Glutamatergic neuron (in vitro differentiated cells): ENCODE measurements around the gene ICA1. TPM values are rescaled to one million over a fixed set of nuclear protein-coding genes. Genes with fewer than 3 reads are reported as not detected.

ENCODE experiments used
- DNase-seq: peaks from one replicate; pipeline ENCODE4 v3.0.0; 2022
- H3K27ac Mint-ChIP-seq: one replicate; pipeline ENCODE4 v1.8.0; 2020; ENCODE audit warnings: mild to moderate bottlenecking, mixed read lengths, inconsistent platforms; ENCODE audit not compliant: unreplicated experiment
- H3K27me3 Mint-ChIP-seq: one replicate; pipeline ENCODE4 v1.8.0; 2020; ENCODE audit warnings: mild to moderate bottlenecking, moderate library complexity, mixed read lengths, inconsistent platforms; ENCODE audit not compliant: unreplicated experiment
- H3K36me3 Mint-ChIP-seq: one replicate; pipeline ENCODE4 v1.8.0; 2020; ENCODE audit warnings: mild to moderate bottlenecking, mixed read lengths, inconsistent platforms; ENCODE audit not compliant: unreplicated experiment
- H3K4me1 Mint-ChIP-seq: one replicate; pipeline ENCODE4 v1.8.0; 2020; ENCODE audit warnings: mild to moderate bottlenecking, low read depth, mixed read lengths, inconsistent platforms; ENCODE audit not compliant: unreplicated experiment
- H3K4me3 Mint-ChIP-seq: one replicate; pipeline ENCODE4 v1.8.0; 2020; ENCODE audit warnings: mild to moderate bottlenecking, mixed read lengths, inconsistent platforms; ENCODE audit not compliant: unreplicated experiment
- H3K9me3 Mint-ChIP-seq: one replicate; pipeline ENCODE4 v1.8.0; 2020; ENCODE audit warnings: mild to moderate bottlenecking, moderate library complexity, mixed read lengths, inconsistent platforms; ENCODE audit not compliant: unreplicated experiment
- CTCF ChIP-seq: fragments of 200-600 bp; sonication (generic); IDR thresholded peaks from one replicate; pipeline ENCODE4 v1.5.0; 2021; ENCODE audit not compliant: partially characterized antibody, unreplicated experiment
- total RNA-seq: library from RNA; stranded (reverse); fragmentation: NEBNext Ultra II Directional; extraction: Animal tissue kit (Norgen Biotek cat#: 25700); gene quantifications from one replicate; pipeline ENCODE4 v1.2.1, GENCODE V29; 2021; ENCODE audit not compliant: unreplicated experiment

ICA1 gene
- total RNA-seq, 1 donor from 2014 or later = 9.8 TPM

- TF ChIP-seq CTCF = no peak
- no peak overlapping the region for H3K4me3 Mint-ChIP-seq
- peaks cover 1% of the 10 kb centered on the region for H3K27me3 Mint-ChIP-seq
- no peak for DNase-seq
- peaks cover 3% of the 10 kb centered on the region for H3K9me3 Mint-ChIP-seq
- peaks cover 2% of the 10 kb centered on the region for H3K36me3 Mint-ChIP-seq
- H3K27ac Mint-ChIP-seq = no peak overlapping the region
- H3K4me1 Mint-ChIP-seq = peaks cover 18% of the 10 kb centered on the region
Observed at GRCh38 chr7:8147760-8148463, 114.1 kb downstream of the ICA1 start.

GRCh38 chr7:8146788-8147413, 115.1 kb downstream of the ICA1 start:
- DNase-seq = no peak
- TF ChIP-seq CTCF = no peak
- Mint-ChIP-seq H3K27ac (peak overlapping the region; percentile 13), H3K36me3 (no peaks in the 10 kb centered on the region), H3K9me3 (peaks cover 2% of the 10 kb centered on the region), H3K27me3 (no peaks in the 10 kb centered on the region), H3K4me3 (no peak overlapping the region), H3K4me1 (peaks cover 18% of the 10 kb centered on the region)

- H3K27ac Mint-ChIP-seq = no peak overlapping the region
- no peaks in the 10 kb centered on the region for H3K36me3 Mint-ChIP-seq
- no peaks in the 10 kb centered on the region for H3K27me3 Mint-ChIP-seq
Observed at GRCh38 chr7:8146106-8146787, 115.7 kb downstream of the ICA1 start.

GRCh38 chr7:8144856-8145255, 117.1 kb downstream of the ICA1 start:
- Mint-ChIP-seq H3K4me3 (peak overlapping the region; percentile 17), H3K4me1 (peaks cover 18% of the 10 kb centered on the region), H3K9me3 (peaks cover 2% of the 10 kb centered on the region), H3K27me3 (no peaks in the 10 kb centered on the region), H3K27ac (peak overlapping the region; percentile 71), H3K36me3 (no peaks in the 10 kb centered on the region)
- peak; percentile 29 for DNase-seq
- TF ChIP-seq CTCF = no peak

More at GRCh38 chr7:8146106-8146787, 115.7 kb downstream of the ICA1 start:
- DNase-seq = no peak
- peaks cover 18% of the 10 kb centered on the region for H3K4me1 Mint-ChIP-seq
- H3K9me3 Mint-ChIP-seq = peaks cover 2% of the 10 kb centered on the region
- no peak overlapping the region for H3K4me3 Mint-ChIP-seq
- no peak for TF ChIP-seq CTCF
